ENCODE measurements around the gene TMEM181. TPM values are rescaled to one million over a fixed set of nuclear protein-coding genes. Genes with fewer than 3 reads are reported as not detected.
A peak's percentile ranks its signal among the peaks of the same experiment; 100 is the strongest.

The TMEM181 gene
- total and polyA plus RNA-seq, 8 donors: 14.1 to 32.8 (median 23.1) TPM

DNA sequence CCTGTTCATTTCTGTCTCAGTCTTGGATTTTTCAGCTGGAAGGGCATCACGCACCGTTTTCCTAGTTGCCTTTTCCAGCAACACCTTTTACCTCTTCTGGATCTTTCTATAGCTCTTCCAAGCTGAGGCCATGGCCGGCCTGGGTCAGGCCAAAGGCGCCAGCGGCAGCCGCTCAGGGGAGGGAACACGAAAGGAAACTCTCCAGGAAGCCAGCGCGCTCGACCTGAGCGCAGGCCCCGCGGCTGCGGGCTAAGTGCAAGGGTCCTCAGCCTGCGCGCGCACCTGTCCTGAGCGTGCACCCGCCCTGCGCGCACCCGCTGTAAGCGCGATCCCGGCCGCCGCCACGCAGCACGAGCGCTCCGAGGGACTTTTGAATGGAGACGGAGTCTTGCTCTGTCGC is 43.8 kb upstream of the TMEM181 start:
- Histone ChIP-seq H3K27ac (no peak overlapping the region), H3K4me3 (no peak overlapping the region), H3K9me3 (no peaks in the 10 kb centered on the region), H3K27me3 (no peaks in the 10 kb centered on the region), H3K36me3 (no peaks in the 10 kb centered on the region), H3K4me1 (peaks cover 0 to 4% (median 0%) of the 10 kb centered on the region in 3 donors)
- DNase-seq (no peak), FAIRE-seq (no peak), ATAC-seq (no peak)
- WGBS, 2 donors: 70 to 72% methylated on average over 33 of the region's 33 CpGs
- intact Hi-C loops (cut with DNase I): loop anchor here in 2 of 3 donors (10.0 kb wide), 1 partner anchor 291 kb away; no protein-coding TSS in a partner anchor
- TF ChIP-seq, protein P1, sequence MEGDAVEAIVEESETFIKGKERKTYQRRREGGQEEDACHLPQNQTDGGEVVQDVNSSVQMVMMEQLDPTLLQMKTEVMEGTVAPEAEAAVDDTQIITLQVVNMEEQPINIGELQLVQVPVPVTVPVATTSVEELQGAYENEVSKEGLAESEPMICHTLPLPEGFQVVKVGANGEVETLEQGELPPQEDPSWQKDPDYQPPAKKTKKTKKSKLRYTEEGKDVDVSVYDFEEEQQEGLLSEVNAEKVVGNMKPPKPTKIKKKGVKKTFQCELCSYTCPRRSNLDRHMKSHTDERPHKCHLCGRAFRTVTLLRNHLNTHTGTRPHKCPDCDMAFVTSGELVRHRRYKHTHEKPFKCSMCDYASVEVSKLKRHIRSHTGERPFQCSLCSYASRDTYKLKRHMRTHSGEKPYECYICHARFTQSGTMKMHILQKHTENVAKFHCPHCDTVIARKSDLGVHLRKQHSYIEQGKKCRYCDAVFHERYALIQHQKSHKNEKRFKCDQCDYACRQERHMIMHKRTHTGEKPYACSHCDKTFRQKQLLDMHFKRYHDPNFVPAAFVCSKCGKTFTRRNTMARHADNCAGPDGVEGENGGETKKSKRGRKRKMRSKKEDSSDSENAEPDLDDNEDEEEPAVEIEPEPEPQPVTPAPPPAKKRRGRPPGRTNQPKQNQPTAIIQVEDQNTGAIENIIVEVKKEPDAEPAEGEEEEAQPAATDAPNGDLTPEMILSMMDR (IDR thresholded peaks at IDR 0.05): no peak

DNA sequence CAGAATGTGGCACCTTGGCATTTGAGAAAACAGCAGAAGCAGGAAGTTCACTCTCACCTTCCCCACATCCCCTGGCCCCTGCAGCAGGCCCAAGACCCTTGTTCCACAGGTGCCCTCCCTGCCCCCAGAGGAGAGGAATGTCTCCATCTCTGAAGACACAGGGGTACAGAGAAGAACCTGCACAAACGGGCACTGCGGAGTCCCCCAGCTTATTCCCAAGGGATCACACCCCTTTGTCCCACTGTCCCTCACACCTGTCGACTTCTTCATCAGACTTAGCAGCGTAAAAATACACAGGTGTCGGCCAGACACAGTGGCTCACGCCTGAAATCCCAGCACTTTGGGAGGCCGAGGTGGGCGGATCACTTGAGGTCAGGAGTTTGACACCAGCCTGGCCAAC is 42.9 kb upstream of the TMEM181 start:
- intact Hi-C loops (cut with DNase I): loop anchor here in 2 of 3 donors (10.0 kb wide), 1 partner anchor 292 kb away; no protein-coding TSS in a partner anchor
- TF ChIP-seq, protein P1 (IDR thresholded peaks at IDR 0.05): no peak
- Histone ChIP-seq H3K4me3 (no peak overlapping the region), H3K4me1 (peaks cover 0 to 4% (median 0%) of the 10 kb centered on the region in 3 donors), H3K36me3 (no peaks in the 10 kb centered on the region), H3K9me3 (no peaks in the 10 kb centered on the region), H3K27me3 (no peaks in the 10 kb centered on the region), H3K27ac (no peak overlapping the region)
- 79 to 83% methylated on average over 8 of the region's 8 CpGs for WGBS, 2 donors
- FAIRE-seq (no peak), ATAC-seq (no peak), DNase-seq (no peak)

DNA sequence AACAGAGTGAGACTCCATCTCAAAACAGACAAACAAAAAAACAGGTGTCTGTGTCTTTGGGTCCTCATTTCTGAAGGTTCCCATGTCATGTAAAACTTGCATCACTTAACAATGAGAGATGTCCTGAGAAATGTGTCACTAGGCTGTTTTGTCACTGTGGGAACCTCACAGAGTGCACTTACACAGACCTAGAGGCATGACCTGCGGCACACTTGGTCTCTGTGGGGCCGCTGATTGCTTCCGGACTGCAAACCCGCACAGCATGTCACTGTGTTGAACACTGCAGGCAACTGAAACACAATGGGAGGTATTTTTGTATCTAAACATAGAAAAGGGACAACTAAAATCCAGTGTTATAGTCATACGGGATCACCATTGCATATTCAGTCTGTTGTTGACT is 42.3 kb upstream of the TMEM181 start:
- intact Hi-C loops (cut with DNase I): loop anchor here in 2 of 3 donors (10.0 kb wide), 1 partner anchor 293 kb away; no protein-coding TSS in a partner anchor
- no peak overlapping the region for H3K27ac ChIP-seq
- H3K4me1 ChIP-seq: peaks cover 0 to 4% (median 0%) of the 10 kb centered on the region in 3 donors
- FAIRE-seq (no peak), DNase-seq (no peak), ATAC-seq (no peak)
- no peak overlapping the region for H3K4me3 ChIP-seq
- H3K27me3 ChIP-seq: no peaks in the 10 kb centered on the region
- TF ChIP-seq, protein P1 (IDR thresholded peaks at IDR 0.05): no peak
- no peaks in the 10 kb centered on the region for H3K9me3 ChIP-seq
- WGBS, 2 donors: 77 to 87% methylated on average over 5 of the region's 5 CpGs
- H3K36me3 ChIP-seq: no peaks in the 10 kb centered on the region

DNA sequence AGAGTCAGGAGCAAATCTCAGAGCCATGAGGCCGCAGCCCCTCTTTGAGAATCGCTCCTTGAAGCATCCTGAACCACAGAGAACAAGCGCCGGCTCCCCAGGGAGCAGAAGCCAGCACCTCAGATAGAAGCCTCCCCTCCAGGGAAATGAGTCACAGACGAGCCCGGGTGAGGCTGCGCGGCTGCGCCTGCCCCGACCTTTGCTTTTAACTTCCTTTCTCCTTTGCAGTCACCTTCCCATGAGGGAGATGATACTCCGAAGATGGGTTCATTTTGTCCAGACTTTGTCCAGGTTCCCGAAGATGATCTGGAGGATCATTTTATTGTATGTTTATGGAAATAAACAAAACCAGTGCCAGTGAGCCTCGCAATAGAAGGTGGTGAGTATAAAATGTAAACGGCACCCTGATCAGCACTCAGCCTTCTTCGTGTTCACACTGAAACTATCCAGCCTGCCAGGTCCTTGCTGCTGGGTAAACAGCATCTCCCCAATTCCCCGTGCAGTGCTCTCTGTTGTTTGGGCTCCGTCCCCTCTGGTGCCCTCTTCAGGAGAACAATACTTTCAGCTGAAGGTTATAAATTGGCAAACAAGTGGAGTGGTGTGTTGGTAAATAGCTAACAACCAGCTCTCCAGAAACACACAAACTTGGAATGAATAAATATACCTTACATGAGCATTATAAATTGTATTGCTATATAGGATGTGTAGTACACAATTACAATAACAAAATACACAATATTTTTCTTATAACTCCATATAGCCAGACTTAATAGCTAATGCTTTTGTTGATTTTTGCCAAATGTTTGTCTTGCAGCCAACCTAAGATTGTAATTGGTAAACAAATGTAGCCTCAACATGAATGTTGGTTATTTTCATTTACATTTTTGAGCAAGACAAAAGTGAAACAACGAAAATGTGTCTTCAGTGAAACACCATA is 41.4 kb upstream of the TMEM181 start:
- WGBS, 2 donors: 23% methylated on average over 18 of the region's 18 CpGs
- intact Hi-C loops (cut with DNase I): loop anchor here in 2 of 3 donors (10.0 kb wide), 1 partner anchor 294 kb away; no protein-coding TSS in a partner anchor

More for the DNA sequence above, 41.4 kb upstream of the TMEM181 start:
- Histone ChIP-seq H3K27ac (no peak overlapping the region), H3K4me3 (peak overlapping the region in 2 of 4 donors; percentile 3 to 13), H3K9me3 (no peaks in the 10 kb centered on the region), H3K27me3 (no peaks in the 10 kb centered on the region), H3K36me3 (no peaks in the 10 kb centered on the region), H3K4me1 (peaks cover 0 to 4% (median 0%) of the 10 kb centered on the region in 3 donors)
- peak in 4 of 6 donors; percentile 47 to 67 (median 54) for DNase-seq
- peak; percentile 88 to 99 (median 94) for ATAC-seq
- TF ChIP-seq, protein P1 (IDR thresholded peaks at IDR 0.05): peak; percentile 14 to 45 (median 32)
- no peak for FAIRE-seq
